ENCODE results near the gene SASH3.

SASH3 gene

DNA sequence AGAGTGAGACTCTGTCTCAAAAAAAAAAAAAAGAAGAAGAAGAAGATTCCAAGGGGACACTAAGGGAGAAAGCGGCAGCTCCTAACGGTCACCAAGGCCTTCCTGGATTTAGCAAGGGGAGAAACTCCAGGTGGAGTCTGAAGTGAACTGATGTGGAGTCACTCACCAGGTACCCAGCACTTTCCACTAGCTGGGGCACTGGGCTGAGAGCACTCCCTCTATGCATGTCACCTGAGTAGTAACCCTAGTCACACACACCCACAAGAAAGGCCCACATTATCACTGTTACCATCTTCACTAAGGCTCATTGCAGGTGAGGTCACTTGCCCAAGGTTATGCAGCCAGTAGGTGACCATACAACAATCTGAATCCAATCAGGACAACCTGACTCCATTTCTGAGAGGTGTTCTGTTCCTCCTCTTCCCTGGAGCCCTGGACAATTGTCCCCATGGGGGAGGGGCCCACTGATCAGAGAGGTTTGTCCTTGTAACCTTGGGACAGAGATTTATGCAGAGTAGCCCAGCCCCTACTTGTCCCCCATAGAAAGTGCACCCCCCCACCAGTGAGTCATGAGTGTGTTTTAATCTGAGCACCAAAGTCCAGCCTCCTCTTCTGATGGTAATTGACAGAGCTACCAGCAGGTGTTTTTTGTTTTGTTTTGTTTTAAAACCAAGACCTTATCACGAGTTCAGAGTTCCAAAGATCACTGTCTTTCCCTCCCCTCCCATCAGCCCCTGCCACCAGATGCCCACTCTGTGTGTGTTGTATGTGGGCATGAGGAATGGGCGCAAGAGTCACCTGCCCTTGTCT lies 5.9 kb upstream of the SASH3 start:
- Histone ChIP-seq H3K27me3 (no peaks in the 10 kb centered on the region), H3K9me3 (no peaks in the 10 kb centered on the region), H3K4me1 (ENCODE audit: control insufficient read depth in 1 of 2, insufficient read depth in 1 of 2, low read depth in 1 of 2, low read length in 1 of 2) (peaks cover 84 to 89% of the 10 kb centered on the region in 2 experiments), H3K4me3 (ENCODE audit: low read depth in 1 of 2, low read length in 1 of 2) (peak overlapping the region; percentile 42 to 43), H3K36me3 (no peaks in the 10 kb centered on the region), H3K27ac (peak overlapping the region; percentile 99)
- TF ChIP-seq, protein P1, sequence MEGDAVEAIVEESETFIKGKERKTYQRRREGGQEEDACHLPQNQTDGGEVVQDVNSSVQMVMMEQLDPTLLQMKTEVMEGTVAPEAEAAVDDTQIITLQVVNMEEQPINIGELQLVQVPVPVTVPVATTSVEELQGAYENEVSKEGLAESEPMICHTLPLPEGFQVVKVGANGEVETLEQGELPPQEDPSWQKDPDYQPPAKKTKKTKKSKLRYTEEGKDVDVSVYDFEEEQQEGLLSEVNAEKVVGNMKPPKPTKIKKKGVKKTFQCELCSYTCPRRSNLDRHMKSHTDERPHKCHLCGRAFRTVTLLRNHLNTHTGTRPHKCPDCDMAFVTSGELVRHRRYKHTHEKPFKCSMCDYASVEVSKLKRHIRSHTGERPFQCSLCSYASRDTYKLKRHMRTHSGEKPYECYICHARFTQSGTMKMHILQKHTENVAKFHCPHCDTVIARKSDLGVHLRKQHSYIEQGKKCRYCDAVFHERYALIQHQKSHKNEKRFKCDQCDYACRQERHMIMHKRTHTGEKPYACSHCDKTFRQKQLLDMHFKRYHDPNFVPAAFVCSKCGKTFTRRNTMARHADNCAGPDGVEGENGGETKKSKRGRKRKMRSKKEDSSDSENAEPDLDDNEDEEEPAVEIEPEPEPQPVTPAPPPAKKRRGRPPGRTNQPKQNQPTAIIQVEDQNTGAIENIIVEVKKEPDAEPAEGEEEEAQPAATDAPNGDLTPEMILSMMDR (IDR thresholded peaks at IDR 0.05) = no peak

DNA sequence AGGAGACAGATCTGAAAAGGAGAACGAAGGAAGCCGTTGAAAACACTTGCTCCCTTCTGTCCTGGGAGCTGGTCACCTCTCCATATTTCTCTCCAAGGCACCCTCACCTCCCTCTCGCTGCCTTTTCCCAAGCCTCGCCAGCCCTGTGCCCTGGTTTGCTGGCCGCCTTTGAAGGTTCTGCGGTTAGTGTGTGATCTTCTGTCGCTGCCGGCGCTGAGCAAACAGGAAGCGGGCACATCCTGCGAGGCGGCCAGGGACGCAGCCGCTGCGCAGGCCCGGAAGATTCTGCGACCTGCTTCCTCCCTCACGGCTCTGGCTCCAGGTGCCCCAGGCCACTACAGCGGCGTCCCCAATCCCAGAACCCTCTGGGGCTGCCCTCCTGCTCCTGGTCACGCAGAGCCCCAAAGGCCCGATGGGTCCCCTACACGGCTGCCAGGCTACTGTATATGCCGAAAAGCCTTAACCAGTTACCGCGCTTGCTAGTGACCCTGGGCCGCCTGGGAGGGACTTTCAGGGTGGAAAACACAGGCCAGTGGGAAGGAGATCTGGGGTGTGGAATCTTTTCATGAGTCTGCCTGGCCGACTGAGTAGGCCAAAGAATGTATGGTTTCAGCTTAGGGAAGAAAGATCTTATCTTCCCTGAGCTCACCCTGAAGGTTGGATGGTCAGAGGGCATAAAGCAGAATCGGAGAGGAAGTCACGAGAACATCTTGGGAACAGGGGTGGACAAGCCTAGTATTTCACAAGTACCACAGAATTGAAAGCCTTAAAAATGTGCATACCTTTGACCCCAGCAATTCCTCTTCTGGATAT lies 2.3 kb upstream of the SASH3 start:
- H3K4me3 ChIP-seq (ENCODE audit: low read depth in 1 of 2, low read length in 1 of 2) = peak overlapping the region; percentile 53 to 71
- H3K9me3 ChIP-seq = no peaks in the 10 kb centered on the region
- H3K27me3 ChIP-seq = no peaks in the 10 kb centered on the region
- H3K4me1 ChIP-seq (ENCODE audit: control insufficient read depth in 1 of 2, insufficient read depth in 1 of 2, low read depth in 1 of 2, low read length in 1 of 2) = peaks cover 76 to 81% of the 10 kb centered on the region in 2 experiments
- H3K36me3 ChIP-seq = peaks cover under 1% of the 10 kb centered on the region
- H3K27ac ChIP-seq = peak overlapping the region; percentile 99
- TF ChIP-seq, protein P1 (IDR thresholded peaks at IDR 0.05) = no peak

DNA sequence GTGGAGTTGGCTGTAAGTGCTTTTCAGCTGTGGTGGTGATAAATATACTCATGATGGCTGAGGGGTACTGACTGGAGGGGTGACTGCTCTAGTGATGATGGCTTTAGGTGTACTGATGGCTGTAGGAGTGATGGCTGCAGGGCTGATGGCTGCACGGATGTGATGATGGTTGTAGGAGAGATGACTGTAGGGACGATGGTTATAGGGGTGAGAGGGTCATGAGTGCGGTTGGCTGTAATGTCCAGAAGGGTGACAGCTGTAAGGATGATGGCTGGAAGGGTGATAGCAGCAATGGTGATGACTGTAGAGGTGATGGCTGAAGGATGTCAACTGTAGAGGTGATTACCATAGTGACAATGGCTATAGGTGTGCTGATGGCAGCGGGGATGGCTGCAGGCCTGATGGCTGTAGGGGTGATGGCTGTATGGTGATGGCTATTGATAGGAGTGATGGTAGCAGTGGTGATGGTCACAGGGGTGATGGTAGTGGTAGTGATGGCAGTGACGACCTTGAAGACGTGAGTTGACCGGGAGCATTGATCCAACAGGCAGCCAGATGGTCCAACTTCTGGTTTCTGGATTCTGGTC lies 570 bp upstream of the SASH3 start:
- peak overlapping the region; percentile 99 for H3K27ac ChIP-seq
- H3K36me3 ChIP-seq = peaks cover 17% of the 10 kb centered on the region
- H3K4me3 ChIP-seq (ENCODE audit: low read depth in 1 of 2, low read length in 1 of 2) = peak overlapping the region; percentile 71 to 93
- TF ChIP-seq, protein P1 (IDR thresholded peaks at IDR 0.05) = no peak
- H3K4me1 ChIP-seq (ENCODE audit: control insufficient read depth in 1 of 2, insufficient read depth in 1 of 2, low read depth in 1 of 2, low read length in 1 of 2) = peaks cover 81 to 82% of the 10 kb centered on the region in 2 experiments
- no peaks in the 10 kb centered on the region for H3K27me3 ChIP-seq
- no peaks in the 10 kb centered on the region for H3K9me3 ChIP-seq

DNA sequence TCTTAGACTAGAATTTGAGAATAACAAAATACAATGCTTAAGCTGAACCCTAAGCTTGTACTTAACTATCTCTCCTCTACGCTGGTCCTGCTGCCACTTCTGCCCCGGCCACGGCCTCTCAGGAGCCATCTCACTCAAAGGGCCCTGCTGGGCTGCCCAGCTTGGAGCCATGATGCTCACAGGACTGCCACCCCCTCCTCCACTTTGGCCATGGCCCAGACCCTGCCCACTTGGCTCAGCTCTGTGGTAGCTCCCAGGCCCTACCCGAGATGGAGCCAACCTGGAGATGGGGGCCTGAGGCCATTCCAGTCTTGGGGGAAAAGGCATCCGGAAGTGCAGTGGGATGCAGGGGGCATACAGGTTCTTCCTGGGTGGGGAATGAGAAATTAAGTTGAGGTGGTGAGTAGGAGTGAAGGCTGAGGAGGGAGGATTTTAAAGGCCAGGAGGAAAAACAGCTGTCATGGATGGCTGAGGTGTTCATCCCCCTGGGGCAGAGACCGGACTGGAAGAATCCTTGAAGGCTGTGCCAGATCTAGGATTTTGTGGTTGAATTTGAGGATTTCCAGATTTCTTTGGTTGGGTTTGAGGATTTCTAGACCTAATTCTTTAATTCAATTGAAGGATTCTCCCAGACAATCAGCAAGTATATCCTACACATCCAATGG lies 824 bp downstream of the SASH3 start:
- TF ChIP-seq, protein P1 (IDR thresholded peaks at IDR 0.05) = no peak
- Histone ChIP-seq H3K27ac (peak overlapping the region; percentile 99), H3K36me3 (peaks cover 28% of the 10 kb centered on the region), H3K4me3 (ENCODE audit: low read depth in 1 of 2, low read length in 1 of 2) (peak overlapping the region; percentile 71 to 93), H3K4me1 (ENCODE audit: control insufficient read depth in 1 of 2, insufficient read depth in 1 of 2, low read depth in 1 of 2, low read length in 1 of 2) (peaks cover 81% of the 10 kb centered on the region in 2 experiments), H3K27me3 (no peaks in the 10 kb centered on the region), H3K9me3 (no peaks in the 10 kb centered on the region)

DNA sequence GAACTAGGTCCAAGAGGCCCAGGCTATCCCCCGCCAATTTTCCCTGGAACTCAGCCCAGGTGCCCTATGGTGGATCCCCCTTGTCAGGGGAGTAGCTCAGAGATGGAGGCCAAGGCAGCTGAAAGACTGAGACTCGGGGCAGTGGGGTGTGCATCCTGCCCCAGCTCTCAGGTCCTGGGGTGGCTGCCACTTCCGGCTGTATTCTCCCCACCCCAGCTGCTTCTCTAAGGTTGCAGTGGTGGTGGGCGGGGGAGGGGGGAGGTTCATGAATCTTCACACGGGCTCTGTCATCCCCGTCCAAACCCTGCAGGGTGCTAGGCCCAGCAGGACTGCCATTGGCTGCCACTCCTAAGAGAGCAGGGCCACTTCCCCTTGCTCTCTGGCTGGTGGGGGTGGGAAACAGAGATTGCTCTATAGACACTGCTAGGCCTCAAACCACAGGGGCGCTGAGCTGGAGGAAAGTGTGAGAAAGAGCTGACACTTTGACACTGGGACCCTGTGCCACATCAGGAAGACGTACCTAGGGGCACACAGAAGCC lies 1.5 kb downstream of the SASH3 start:
- H3K4me3 ChIP-seq (ENCODE audit: low read depth in 1 of 2, low read length in 1 of 2) = peak overlapping the region; percentile 71 to 93
- H3K27me3 ChIP-seq = no peaks in the 10 kb centered on the region
- TF ChIP-seq, protein P1 (IDR thresholded peaks at IDR 0.05) = peak; percentile 45
- no peaks in the 10 kb centered on the region for H3K9me3 ChIP-seq
- peaks cover 29% of the 10 kb centered on the region for H3K36me3 ChIP-seq
- H3K4me1 ChIP-seq (ENCODE audit: control insufficient read depth in 1 of 2, insufficient read depth in 1 of 2, low read depth in 1 of 2, low read length in 1 of 2) = peaks cover 81 to 82% of the 10 kb centered on the region in 2 experiments
- peak overlapping the region; percentile 99 for H3K27ac ChIP-seq

Data from neutrophil (primary cell).